ENCODE data around the gene YWHAB. TPM values are rescaled to one million over a fixed set of nuclear protein-coding genes. Genes with fewer than 3 reads are reported as not detected.

YWHAB gene
- total RNA-seq, 2 experiments from 2014 or later: 228 to 235 TPM

GRCh38 chr20:44883214-44883902 is 2.1 kb upstream of the YWHAB start:
- Mint-ChIP-seq H3K4me1 (ENCODE audit: low read depth) (peaks cover 32% of the 10 kb centered on the region), H3K27me3 (ENCODE audit: low read depth) (peaks cover under 1% of the 10 kb centered on the region), H3K36me3 (ENCODE audit: low read depth) (peaks cover 21% of the 10 kb centered on the region), H3K4me3 (peak overlapping the region; percentile 14), H3K9me3 (ENCODE audit: insufficient read depth) (no peaks in the 10 kb centered on the region), H3K27ac (no peak overlapping the region)
- no peak for ATAC-seq
- ChIA-PET CTCF (no interaction called here), POLR2A (no interaction called here)
- no peak for DNase-seq

GRCh38 chr20:44884907-44885391 is 556 bp upstream of the YWHAB start:
- ChIA-PET POLR2A (interaction anchor here (0.9 to 1.5 kb wide), 10 partner anchors 11 to 363 kb away, joined by 3 to 7 read pairs (median 3); partner anchors contain the start of genes PABPC1L, SERINC3 and TOMM34), CTCF (interaction anchor here (0.7 kb wide), 1 partner anchor 18 kb away, joined by 3 read pairs; no protein-coding TSS in a partner anchor)
- no peak for DNase-seq
- peak; percentile 0 for ATAC-seq
- Mint-ChIP-seq H3K36me3 (ENCODE audit: low read depth) (peaks cover 36% of the 10 kb centered on the region), H3K9me3 (ENCODE audit: insufficient read depth) (no peaks in the 10 kb centered on the region), H3K4me1 (ENCODE audit: low read depth) (peaks cover 48% of the 10 kb centered on the region), H3K4me3 (peak overlapping the region; percentile 97), H3K27me3 (ENCODE audit: low read depth) (no peaks in the 10 kb centered on the region), H3K27ac (peak overlapping the region; percentile 88)

- Mint-ChIP-seq H3K27me3 (ENCODE audit: low read depth) (no peaks in the 10 kb centered on the region), H3K36me3 (ENCODE audit: low read depth) (peaks cover 39% of the 10 kb centered on the region), H3K9me3 (ENCODE audit: insufficient read depth) (no peaks in the 10 kb centered on the region), H3K27ac (peak overlapping the region; percentile 94), H3K4me1 (ENCODE audit: low read depth) (peaks cover 53% of the 10 kb centered on the region), H3K4me3 (peak overlapping the region; percentile 97)
- CTCF ChIA-PET: interaction anchor here (0.6 kb wide), 1 partner anchor 467 kb away, joined by 4 read pairs; no protein-coding TSS in a partner anchor
- DNase-seq (no peak), ATAC-seq (no peak)
- POLR2A ChIA-PET: interaction anchor here (1.1 to 1.5 kb wide), 3 partner anchors 29 to 365 kb away, joined by 3 to 7 read pairs (median 5); partner anchors contain the start of gene SERINC3
Measured at GRCh38 chr20:44886266-44886651, 754 bp downstream of the YWHAB start.

GRCh38 chr20:44886828-44887227 is 1.3 kb downstream of the YWHAB start:
- POLR2A ChIA-PET: no interaction called here
- H3K4me3 Mint-ChIP-seq: peak overlapping the region; percentile 97
- peak overlapping the region; percentile 94 for H3K27ac Mint-ChIP-seq

GRCh38 chr20:44887466-44887865 is 2.0 kb downstream of the YWHAB start:
- POLR2A ChIA-PET: interaction anchor here (1.0 to 1.6 kb wide), 3 partner anchors 22 to 72 kb away, joined by 3 to 7 read pairs (median 5); partner anchors contain the start of genes PABPC1L and TOMM34
- ATAC-seq: no peak
- Mint-ChIP-seq H3K4me3 (peak overlapping the region; percentile 97), H3K4me1 (ENCODE audit: low read depth) (peaks cover 65% of the 10 kb centered on the region), H3K27ac (peak overlapping the region; percentile 94), H3K9me3 (ENCODE audit: insufficient read depth) (no peaks in the 10 kb centered on the region), H3K27me3 (ENCODE audit: low read depth) (no peaks in the 10 kb centered on the region), H3K36me3 (ENCODE audit: low read depth) (peaks cover 51% of the 10 kb centered on the region)
- no peak for DNase-seq
- CTCF ChIA-PET: interaction anchor here (0.9 to 2.8 kb wide), 9 partner anchors 9 to 209 kb away, joined by 3 to 8 read pairs (median 5); partner anchors contain the start of gene TOMM34

More at GRCh38 chr20:44886828-44887227, 1.3 kb downstream of the YWHAB start:
- peaks cover 59% of the 10 kb centered on the region for H3K4me1 Mint-ChIP-seq (ENCODE audit: low read depth)
- DNase-seq (no peak), ATAC-seq (no peak)
- CTCF ChIA-PET: interaction anchor here (0.6 kb wide), 1 partner anchor 466 kb away, joined by 4 read pairs; no protein-coding TSS in a partner anchor
- peaks cover 44% of the 10 kb centered on the region for H3K36me3 Mint-ChIP-seq (ENCODE audit: low read depth)
- H3K27me3 Mint-ChIP-seq (ENCODE audit: low read depth): no peaks in the 10 kb centered on the region
- no peaks in the 10 kb centered on the region for H3K9me3 Mint-ChIP-seq (ENCODE audit: insufficient read depth)

GRCh38 chr20:44888226-44889103 is 3.0 kb downstream of the YWHAB start:
- Mint-ChIP-seq H3K27ac (peak overlapping the region; percentile 22), H3K4me1 (ENCODE audit: low read depth) (peaks cover 66% of the 10 kb centered on the region), H3K9me3 (ENCODE audit: insufficient read depth) (no peaks in the 10 kb centered on the region), H3K4me3 (peak overlapping the region; percentile 97), H3K36me3 (ENCODE audit: low read depth) (peaks cover 55% of the 10 kb centered on the region), H3K27me3 (ENCODE audit: low read depth) (no peaks in the 10 kb centered on the region)
- ChIA-PET POLR2A (interaction anchor here (0.7 to 1.6 kb wide), 4 partner anchors 21 to 209 kb away, joined by 3 to 7 read pairs (median 4); partner anchors contain the start of genes PABPC1L and TOMM34), CTCF (interaction anchor here (0.7 to 2.8 kb wide), 20 partner anchors 8 to 243 kb away, joined by 3 to 8 read pairs (median 4); partner anchors contain the start of genes PABPC1L and TOMM34)
- DNase-seq (no peak), ATAC-seq (no peak)

- no peak overlapping the region for H3K4me3 Mint-ChIP-seq
- POLR2A ChIA-PET: interaction anchor here (0.8 to 1.5 kb wide), 3 partner anchors 11 to 75 kb away, joined by 3 to 6 read pairs (median 6); partner anchors contain the start of genes PABPC1L and STK4
Measured at GRCh38 chr20:44891826-44892225, 6.3 kb downstream of the YWHAB start.

GRCh38 chr20:44894959-44895358 is 9.5 kb downstream of the YWHAB start:
- ChIA-PET POLR2A (no interaction called here), CTCF (no interaction called here)
- H3K27ac Mint-ChIP-seq: no peak overlapping the region
- H3K36me3 Mint-ChIP-seq (ENCODE audit: low read depth): peaks cover 58% of the 10 kb centered on the region
- H3K27me3 Mint-ChIP-seq (ENCODE audit: low read depth): no peaks in the 10 kb centered on the region
- no peak for DNase-seq
- no peak for ATAC-seq
- H3K4me3 Mint-ChIP-seq: no peak overlapping the region
- H3K4me1 Mint-ChIP-seq (ENCODE audit: low read depth): peaks cover 67% of the 10 kb centered on the region
- H3K9me3 Mint-ChIP-seq (ENCODE audit: insufficient read depth): no peaks in the 10 kb centered on the region

More at GRCh38 chr20:44891826-44892225, 6.3 kb downstream of the YWHAB start:
- ATAC-seq (no peak), DNase-seq (no peak)
- Mint-ChIP-seq H3K4me1 (ENCODE audit: low read depth) (peaks cover 74% of the 10 kb centered on the region), H3K27ac (no peak overlapping the region), H3K27me3 (ENCODE audit: low read depth) (no peaks in the 10 kb centered on the region), H3K36me3 (ENCODE audit: low read depth) (peaks cover 66% of the 10 kb centered on the region), H3K9me3 (ENCODE audit: insufficient read depth) (no peaks in the 10 kb centered on the region)
- CTCF ChIA-PET: interaction anchor here (1.8 kb wide), 1 partner anchor 18 kb away, joined by 6 read pairs; the partner anchor contains the start of gene PABPC1L

- Mint-ChIP-seq H3K9me3 (ENCODE audit: insufficient read depth) (no peaks in the 10 kb centered on the region), H3K4me1 (ENCODE audit: low read depth) (peaks cover 73% of the 10 kb centered on the region), H3K27me3 (ENCODE audit: low read depth) (no peaks in the 10 kb centered on the region), H3K27ac (peak overlapping the region; percentile 58), H3K4me3 (no peak overlapping the region), H3K36me3 (ENCODE audit: low read depth) (peaks cover 63% of the 10 kb centered on the region)
- DNase-seq (no peak), ATAC-seq (no peak)
- ChIA-PET POLR2A (interaction anchor here (1.8 kb wide), 1 partner anchor 11 kb away, joined by 5 read pairs; the partner anchor contains the start of gene YWHAB), CTCF (interaction anchor here (1.0 kb wide), 1 partner anchor 9 kb away, joined by 4 read pairs; no protein-coding TSS in a partner anchor)
Measured at GRCh38 chr20:44896583-44896982, 11.1 kb downstream of the YWHAB start.

- Mint-ChIP-seq H3K27ac (no peak overlapping the region), H3K4me3 (no peak overlapping the region), H3K27me3 (ENCODE audit: low read depth) (no peaks in the 10 kb centered on the region), H3K4me1 (ENCODE audit: low read depth) (peaks cover 67% of the 10 kb centered on the region), H3K36me3 (ENCODE audit: low read depth) (peaks cover 62% of the 10 kb centered on the region), H3K9me3 (ENCODE audit: insufficient read depth) (no peaks in the 10 kb centered on the region)
- CTCF ChIA-PET: interaction anchor here (1.0 kb wide), 1 partner anchor 9 kb away, joined by 4 read pairs; no protein-coding TSS in a partner anchor
- POLR2A ChIA-PET: interaction anchor here (1.8 kb wide), 1 partner anchor 12 kb away, joined by 5 read pairs; the partner anchor contains the start of gene YWHAB
- DNase-seq: no peak
- ATAC-seq: no peak
Measured at GRCh38 chr20:44897133-44897532, 11.6 kb downstream of the YWHAB start.
